ENCODE data around the gene PPFIBP1.
"Not testable (repeated sequence)": the region's sequence is repeated elsewhere in the genome, so short reads cannot be mapped to it uniquely, and the experiment has no call there.

- not testable (repeated sequence) for TF ChIP-seq CTCF, POLR2A (IDR thresholded peaks at IDR 0.05)
Measured at GRCh38 chr12:27734321-27734720, 210.3 kb downstream of the PPFIBP1 start.
